Breast epithelium (tissue), 4 donors: Measurements from ENCODE around the gene MIP. TPM values are rescaled to one million over a fixed set of nuclear protein-coding genes. Genes with fewer than 3 reads are reported as not detected.
"Not testable (repeated sequence)": the region's sequence is repeated elsewhere in the genome, so short reads cannot be mapped to it uniquely, and the experiment has no call there.

Experiments
- DNase-seq, 2 donors: peaks; one replicate each; pipeline ENCODE4 v3.0.0-alpha.2; 2019; ENCODE audit warnings: low spot score in 2 of 2
- H3K27ac ChIP-seq, 2 donors: fragments of 200-600 bp; sonication (generic) in 1 of 2; one replicate each; pipeline ENCODE4 v1.5.1; 2016 to 2019; ENCODE audit warnings: mild to moderate bottlenecking in 1 of 2
- H3K27me3 ChIP-seq, 2 donors: fragments of 200-600 bp; sonication (generic) in 1 of 2; one replicate each; pipeline versions ENCODE4 v1.5.1 to v1.6.0; 2017 to 2019; ENCODE audit warnings: control low read depth in 1 of 2, mild to moderate bottlenecking in 1 of 2
- H3K36me3 ChIP-seq: fragments of 200-600 bp; one replicate; pipeline ENCODE4 v1.5.1; 2019
- H3K4me1 ChIP-seq, 2 donors: fragments of 200-600 bp; sonication (generic); one replicate each; pipeline ENCODE4 v1.5.1; 2016 to 2019; ENCODE audit warnings: control low read depth in 1 of 2
- H3K4me3 ChIP-seq, 3 donors: fragments of 200-600 bp; sonication (generic); 1 replicate in 2 of 3; 2 replicates in 1 of 3; pipeline ENCODE4 v1.5.1; 2016 to 2019; ENCODE audit warnings: mild to moderate bottlenecking in 3 of 3, moderate library complexity in 2 of 3
- H3K9me3 ChIP-seq, 2 donors: fragments of 200-600 bp; sonication (generic) in 1 of 2; one replicate each; pipeline ENCODE4 v1.5.1; 2016 to 2019; ENCODE audit warnings: control low read depth in 1 of 2
- POLR2A ChIP-seq: fragments of 450-650 bp; IDR thresholded peaks from one replicate; pipeline ENCODE4 v1.6.1; 2016; ENCODE audit warnings: antibody characterized with exemption, mild to moderate bottlenecking, moderate library complexity
- POLR2AphosphoS5 ChIP-seq, 3 donors: sonication (generic); formaldehyde crosslinking; IDR thresholded peaks; one replicate each; pipeline ENCODE4 v1.6.1; 2017; ENCODE audit warnings: antibody characterized with exemption in 3 of 3
- intact Hi-C: fragments of 100-400 bp; cut with DNase I; formaldehyde crosslinking; loops from one replicate; pipeline ENCODE4 v1.15.1; 2023; ENCODE audit warnings: low total_unique reads
- total RNA-seq, 3 donors: library from RNA; depleted of rRNA; stranded (reverse); fragments of >200 nt; gene quantifications; one replicate each; pipeline ENCODE4 v1.1.0, GENCODE V29; 2016
- TF ChIP-seq, protein P1 (sequence below), 3 donors: fragments of 450-650 bp; IDR thresholded peaks; one replicate each; pipeline ENCODE4 v1.5.1; 2016 to 2017; ENCODE audit warnings: antibody characterized with exemption in 3 of 3, mild to moderate bottlenecking in 3 of 3, moderate library complexity in 3 of 3

Gene MIP
- not detected for total RNA-seq

DNA sequence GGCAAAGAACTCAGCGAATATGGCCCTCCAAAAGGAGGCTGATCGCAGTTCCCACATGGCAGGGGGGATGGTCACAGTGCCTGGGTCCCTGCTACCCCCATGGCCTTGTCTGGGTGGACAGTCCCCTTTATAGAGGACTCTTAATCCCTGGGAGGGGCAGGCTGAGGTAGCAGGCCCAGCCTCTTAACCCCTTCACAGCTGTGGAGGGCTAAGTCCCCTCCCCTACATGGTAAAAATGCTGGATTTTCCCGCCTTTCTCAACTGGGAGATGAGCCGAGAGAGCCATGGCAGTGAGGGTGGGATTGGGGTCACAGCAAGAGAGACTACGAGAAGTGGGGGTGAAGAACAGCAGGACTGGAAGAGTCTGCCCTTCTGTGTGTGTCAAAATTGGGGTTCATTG lies at the start of gene MIP:
MIP (minus strand) TSS at position 101 of the 400 bp plus-strand sequence; CDS start at position 57, 44 bp downstream.
- DNase-seq, result no peak
- Histone ChIP-seq H3K36me3 (no peaks in the 10 kb centered on the region), H3K4me3 (no peak within 1 kb of the TSS), H3K27ac (no peak within 1 kb of the TSS), H3K4me1 (no peaks in the 10 kb centered on the region), H3K27me3 (no peaks in the 10 kb centered on the region), H3K9me3 (no peaks in the 10 kb centered on the region)
- TF ChIP-seq, protein P1, sequence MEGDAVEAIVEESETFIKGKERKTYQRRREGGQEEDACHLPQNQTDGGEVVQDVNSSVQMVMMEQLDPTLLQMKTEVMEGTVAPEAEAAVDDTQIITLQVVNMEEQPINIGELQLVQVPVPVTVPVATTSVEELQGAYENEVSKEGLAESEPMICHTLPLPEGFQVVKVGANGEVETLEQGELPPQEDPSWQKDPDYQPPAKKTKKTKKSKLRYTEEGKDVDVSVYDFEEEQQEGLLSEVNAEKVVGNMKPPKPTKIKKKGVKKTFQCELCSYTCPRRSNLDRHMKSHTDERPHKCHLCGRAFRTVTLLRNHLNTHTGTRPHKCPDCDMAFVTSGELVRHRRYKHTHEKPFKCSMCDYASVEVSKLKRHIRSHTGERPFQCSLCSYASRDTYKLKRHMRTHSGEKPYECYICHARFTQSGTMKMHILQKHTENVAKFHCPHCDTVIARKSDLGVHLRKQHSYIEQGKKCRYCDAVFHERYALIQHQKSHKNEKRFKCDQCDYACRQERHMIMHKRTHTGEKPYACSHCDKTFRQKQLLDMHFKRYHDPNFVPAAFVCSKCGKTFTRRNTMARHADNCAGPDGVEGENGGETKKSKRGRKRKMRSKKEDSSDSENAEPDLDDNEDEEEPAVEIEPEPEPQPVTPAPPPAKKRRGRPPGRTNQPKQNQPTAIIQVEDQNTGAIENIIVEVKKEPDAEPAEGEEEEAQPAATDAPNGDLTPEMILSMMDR (IDR thresholded peaks at IDR 0.05), result no peak
- TF ChIP-seq POLR2A, result no peak
- TF ChIP-seq POLR2AphosphoS5 (IDR thresholded peaks at IDR 0.05), result no peak
- intact Hi-C loops, result no loop called here

GRCh38 chr12:56499879-56500278 lies 45.4 kb upstream of the MIP start:
- intact Hi-C loops, H3K4me1 ChIP-seq, H3K27me3 ChIP-seq, H3K9me3 ChIP-seq, DNase-seq, H3K27ac ChIP-seq, H3K36me3 ChIP-seq, H3K4me3 ChIP-seq: not testable (repeated sequence)

- intact Hi-C loops, H3K27ac ChIP-seq, DNase-seq, H3K9me3 ChIP-seq, H3K4me1 ChIP-seq, H3K36me3 ChIP-seq, H3K27me3 ChIP-seq, H3K4me3 ChIP-seq: not testable (repeated sequence)
Observed at GRCh38 chr12:56499452-56499851, 45.0 kb upstream of the MIP start.

DNA sequence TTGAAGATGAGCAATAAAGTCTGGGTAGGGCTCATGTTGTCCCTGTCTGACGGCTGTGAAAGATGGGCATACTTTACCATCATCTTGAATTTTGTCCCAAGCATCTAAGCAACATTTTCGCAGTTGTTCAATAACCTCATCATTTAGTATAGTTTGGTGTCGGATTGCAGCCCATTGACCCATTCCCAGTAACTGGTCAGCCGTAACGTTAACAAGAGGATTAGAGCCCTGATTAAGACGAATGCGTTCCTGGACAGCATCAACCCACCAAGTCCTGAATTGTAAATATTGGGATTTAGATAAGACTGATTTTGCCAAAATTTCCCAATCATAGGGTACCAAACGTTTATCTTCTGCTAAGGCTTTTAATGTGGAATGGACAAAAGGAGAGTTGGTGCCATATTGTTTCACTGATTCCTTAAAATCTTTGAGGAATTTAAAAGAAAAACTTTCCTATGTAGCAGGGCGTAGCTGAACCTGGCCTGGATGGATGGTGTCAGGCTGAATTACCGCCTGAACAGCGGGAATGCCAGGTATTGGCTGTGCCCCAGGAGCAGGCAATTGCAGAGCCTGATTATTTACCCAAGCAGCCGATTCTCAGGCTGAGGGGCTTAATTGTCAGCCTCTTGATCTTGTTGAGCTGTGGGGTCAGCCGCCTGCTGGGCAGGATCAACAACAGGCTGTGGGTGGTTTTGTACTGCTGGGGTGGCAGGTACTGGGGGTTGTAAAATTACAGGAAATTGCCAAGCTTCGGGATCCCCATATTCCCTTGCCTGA lies 43.9 kb upstream of the MIP start:
- intact Hi-C loops, H3K36me3 ChIP-seq, H3K4me1 ChIP-seq, DNase-seq, H3K27me3 ChIP-seq, H3K9me3 ChIP-seq, H3K4me3 ChIP-seq, H3K27ac ChIP-seq: not testable (repeated sequence)

- H3K4me1 ChIP-seq, H3K36me3 ChIP-seq, intact Hi-C loops, H3K27me3 ChIP-seq, H3K9me3 ChIP-seq, H3K27ac ChIP-seq: not testable (repeated sequence)
- H3K4me3 ChIP-seq, result peak overlapping the region in 1 of 3 donors; percentile 45
- peak; percentile 42 to 60 for DNase-seq
Observed at GRCh38 chr12:56496704-56497103, 42.2 kb upstream of the MIP start.

DNA sequence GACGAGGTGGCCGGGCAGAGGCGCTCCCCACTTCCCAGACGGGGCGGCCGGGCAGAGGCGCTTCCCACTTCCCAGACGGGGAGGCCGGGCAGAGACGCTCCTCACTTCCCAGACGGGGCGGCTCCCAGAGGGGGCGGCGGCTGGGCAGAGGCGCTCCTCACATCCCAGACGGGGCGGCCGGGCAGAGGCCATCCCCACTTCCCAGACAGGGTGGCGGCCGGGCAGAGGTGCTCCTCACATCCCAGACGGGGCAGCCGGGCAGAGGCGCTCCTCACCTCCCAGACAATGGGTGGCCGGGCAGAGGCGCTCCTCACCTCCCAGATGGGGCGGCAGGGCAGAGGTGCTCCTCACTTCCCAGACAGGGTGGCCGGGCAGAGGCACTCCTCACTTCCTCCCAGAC lies 40.0 kb upstream of the MIP start:
- H3K9me3 ChIP-seq, H3K27ac ChIP-seq, intact Hi-C loops, H3K4me1 ChIP-seq, H3K27me3 ChIP-seq, DNase-seq, H3K4me3 ChIP-seq, H3K36me3 ChIP-seq: not testable (repeated sequence)

- H3K9me3 ChIP-seq, DNase-seq, H3K4me1 ChIP-seq, H3K36me3 ChIP-seq, intact Hi-C loops, H3K4me3 ChIP-seq, H3K27ac ChIP-seq, H3K27me3 ChIP-seq: not testable (repeated sequence)
Observed at GRCh38 chr12:56494106-56494415, 39.6 kb upstream of the MIP start.

GRCh38 chr12:56493409-56494105 lies 39.1 kb upstream of the MIP start:
- H3K4me1 ChIP-seq, H3K27ac ChIP-seq, H3K27me3 ChIP-seq, H3K4me3 ChIP-seq, H3K36me3 ChIP-seq, DNase-seq, intact Hi-C loops, H3K9me3 ChIP-seq: not testable (repeated sequence)

GRCh38 chr12:56490360-56490759 lies 35.9 kb upstream of the MIP start:
- H3K27ac ChIP-seq, result no peak overlapping the region
- no peak for DNase-seq
- intact Hi-C loops, result no loop called here
- no peaks in the 10 kb centered on the region for H3K9me3 ChIP-seq
- H3K4me1 ChIP-seq, result no peaks in the 10 kb centered on the region
- H3K4me3 ChIP-seq, result no peak overlapping the region
- no peaks in the 10 kb centered on the region for H3K27me3 ChIP-seq
- no peaks in the 10 kb centered on the region for H3K36me3 ChIP-seq
- TF ChIP-seq POLR2A (no peak), POLR2AphosphoS5 (IDR thresholded peaks at IDR 0.05) (no peak)
- TF ChIP-seq, protein P1 (IDR thresholded peaks at IDR 0.05), result no peak
